Lung microvascular endothelial cell (primary cell): ENCODE data around the gene PDZD4. TPM values are rescaled to one million over a fixed set of nuclear protein-coding genes. Genes with fewer than 3 reads are reported as not detected.

ENCODE experiments used
- DNase-seq, 2 donors: peaks; one replicate each; pipeline versions ENCODE4 v3.0.0 to v3.0.0-alpha.2; 2010; ENCODE audit warnings: low read depth in 2 of 2
- total RNA-seq: library from RNA; depleted of rRNA; stranded (reverse); fragments of >200 nt; gene quantifications from 2 replicates; pipeline ENCODE4 v1.2.1, GENCODE V29; 2014

PDZD4 gene
- total RNA-seq, 1 donor from 2014 or later: 0.60 TPM

DNA sequence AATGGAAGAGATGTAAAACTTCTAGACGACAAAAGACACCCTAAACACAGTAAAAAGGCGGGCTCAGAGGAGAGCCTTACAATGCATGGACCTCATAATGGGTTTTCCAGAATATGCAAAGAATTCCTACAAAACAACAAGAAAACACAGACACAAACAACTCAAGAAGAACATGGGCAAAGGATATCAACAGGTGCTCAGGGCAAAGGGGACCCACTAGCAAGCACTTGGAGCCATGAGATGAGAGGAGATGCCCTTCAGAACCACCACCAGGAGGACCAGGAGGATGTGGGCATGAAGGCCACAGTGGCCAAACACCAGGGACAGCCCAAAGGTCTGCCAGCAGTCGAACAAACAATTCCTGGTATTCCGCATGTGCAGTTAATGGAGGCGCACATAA is 17.2 kb downstream of the PDZD4 start:
- no peak for DNase-seq

DNA sequence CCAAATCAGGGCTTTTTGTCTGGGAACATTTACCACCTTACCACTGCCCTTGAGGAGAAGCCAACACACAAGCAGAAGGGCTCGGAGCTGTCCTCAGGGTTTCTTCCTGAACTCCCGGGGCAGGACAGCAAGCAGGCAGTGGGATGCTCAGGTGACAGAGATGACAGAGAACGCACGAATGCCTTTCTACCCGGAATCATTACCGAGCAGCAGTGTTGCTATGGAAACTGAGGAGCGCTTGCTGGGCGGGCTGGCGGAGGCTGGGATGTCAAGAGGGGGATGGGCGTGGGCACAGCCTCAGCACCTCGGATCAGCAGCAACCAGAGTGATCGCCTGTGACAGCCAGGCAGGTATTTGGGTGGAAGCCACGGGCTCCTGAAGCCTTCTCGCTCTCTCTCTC is 18.1 kb downstream of the PDZD4 start:
- no peak for DNase-seq

DNA sequence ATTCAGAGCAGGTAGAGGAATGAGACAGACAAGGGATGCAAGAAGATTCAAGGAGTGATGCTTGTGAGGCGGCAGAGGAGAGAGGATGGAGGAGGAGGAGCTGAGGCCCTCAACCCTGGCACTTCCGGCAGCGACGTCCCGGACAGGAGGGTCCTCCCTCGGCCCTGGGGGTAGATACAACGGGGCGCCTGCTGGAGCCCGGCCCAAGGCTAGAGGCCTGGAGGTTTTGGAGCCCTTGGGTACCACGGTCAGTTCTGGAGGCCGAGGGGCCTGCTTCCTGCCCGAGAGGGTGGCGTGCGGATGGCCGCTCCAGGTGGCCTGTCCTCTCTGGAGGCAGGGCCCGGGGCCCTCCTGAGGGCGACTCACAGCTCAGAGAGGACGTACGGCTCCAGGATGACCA is 22.4 kb downstream of the PDZD4 start:
- no peak for DNase-seq

DNA sequence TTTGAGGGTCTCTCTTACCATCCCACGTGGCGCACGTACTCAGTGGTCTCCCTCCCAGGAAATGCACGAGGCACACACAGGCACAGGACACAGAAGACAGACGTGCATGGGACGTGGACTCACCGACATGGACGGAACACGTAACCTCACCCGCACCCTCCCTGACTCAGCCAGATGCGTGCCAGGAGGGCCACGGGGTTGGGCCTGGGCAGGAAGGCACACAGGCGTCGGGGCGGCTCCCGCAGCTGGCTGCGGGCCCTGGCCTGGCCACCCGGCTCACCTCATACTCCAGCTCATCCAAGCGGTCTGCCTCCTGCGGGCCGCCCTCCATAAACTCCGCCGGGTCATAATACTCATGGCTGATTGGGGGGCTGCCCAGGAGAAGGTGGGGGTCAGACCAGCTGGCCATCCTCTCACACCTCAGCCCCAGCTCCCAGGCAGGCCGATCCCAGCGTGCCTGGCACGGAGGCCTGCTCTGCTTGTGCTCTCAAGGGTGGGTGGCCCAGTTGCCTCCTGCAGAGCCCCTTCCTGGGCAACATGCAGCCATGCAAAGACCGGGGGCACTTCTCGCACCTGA is 23.3 kb downstream of the PDZD4 start:
- DNase-seq: peak; percentile 24 to 64

DNA sequence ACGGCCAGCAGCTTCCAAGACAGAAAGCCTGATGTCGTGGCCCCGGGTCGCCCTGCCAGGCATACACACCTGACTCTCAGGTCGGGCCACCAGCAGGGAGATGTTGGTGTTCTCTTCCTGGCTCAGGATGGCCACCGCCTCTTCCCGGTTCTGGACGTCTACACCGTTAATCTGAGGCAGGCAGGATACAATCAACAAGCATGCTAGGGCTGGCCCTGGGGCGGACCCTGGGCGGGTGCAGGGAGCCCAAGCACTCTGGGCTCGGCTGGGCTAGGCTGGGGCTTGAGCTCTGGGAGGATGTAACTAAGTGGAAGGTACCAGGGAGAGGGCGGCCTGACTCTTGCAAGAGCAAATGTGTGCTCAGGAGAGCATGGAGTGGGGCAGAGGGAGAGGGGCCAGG is 24.9 kb downstream of the PDZD4 start:
- no peak for DNase-seq

DNA sequence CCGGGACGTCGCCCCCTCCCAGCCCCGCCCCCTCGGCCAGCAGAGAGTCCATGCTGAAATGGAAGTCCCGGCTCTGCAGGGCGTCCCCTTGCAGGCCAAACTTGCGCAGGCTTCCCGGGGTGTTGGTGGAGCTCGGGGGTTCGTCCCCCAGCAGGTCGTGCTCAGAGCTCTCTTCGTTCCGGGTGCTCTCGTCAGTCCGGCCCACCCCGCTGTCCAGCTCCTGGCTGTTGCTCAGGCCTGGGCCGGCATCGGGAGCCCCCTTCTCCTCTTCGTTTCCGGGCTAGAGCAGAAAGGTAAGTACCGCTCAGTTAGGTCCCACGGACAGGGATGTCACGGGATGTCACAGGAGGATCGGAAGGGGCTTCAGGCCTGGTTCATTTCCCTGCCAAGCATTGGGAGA is 25.7 kb downstream of the PDZD4 start:
- no peak for DNase-seq

DNA sequence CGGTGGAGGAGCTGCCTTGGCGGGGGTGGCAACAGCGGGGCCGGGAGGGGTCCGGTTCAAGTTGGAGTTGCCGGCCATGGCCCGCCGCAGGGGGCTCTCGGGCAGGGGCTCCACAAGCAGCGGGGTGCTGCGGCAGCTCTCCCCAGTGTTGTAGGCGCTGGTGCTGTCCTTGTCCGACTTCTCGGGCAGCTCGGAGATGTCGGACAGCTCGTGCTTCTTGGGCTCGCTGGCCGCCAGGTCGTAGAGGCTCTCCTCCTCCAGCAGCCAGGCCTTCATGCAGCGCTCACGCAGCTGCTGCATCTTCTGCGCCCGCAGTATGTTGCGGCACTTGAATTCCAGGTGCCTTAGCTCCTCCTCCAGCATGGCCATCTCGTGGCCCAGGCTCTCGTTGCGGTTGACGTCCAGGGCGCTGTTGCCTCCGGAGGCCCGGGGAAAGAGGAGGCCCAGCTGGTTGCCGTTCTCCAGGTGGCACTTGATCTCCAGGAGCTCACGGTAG is 26.2 kb downstream of the PDZD4 start:
- no peak for DNase-seq

DNA sequence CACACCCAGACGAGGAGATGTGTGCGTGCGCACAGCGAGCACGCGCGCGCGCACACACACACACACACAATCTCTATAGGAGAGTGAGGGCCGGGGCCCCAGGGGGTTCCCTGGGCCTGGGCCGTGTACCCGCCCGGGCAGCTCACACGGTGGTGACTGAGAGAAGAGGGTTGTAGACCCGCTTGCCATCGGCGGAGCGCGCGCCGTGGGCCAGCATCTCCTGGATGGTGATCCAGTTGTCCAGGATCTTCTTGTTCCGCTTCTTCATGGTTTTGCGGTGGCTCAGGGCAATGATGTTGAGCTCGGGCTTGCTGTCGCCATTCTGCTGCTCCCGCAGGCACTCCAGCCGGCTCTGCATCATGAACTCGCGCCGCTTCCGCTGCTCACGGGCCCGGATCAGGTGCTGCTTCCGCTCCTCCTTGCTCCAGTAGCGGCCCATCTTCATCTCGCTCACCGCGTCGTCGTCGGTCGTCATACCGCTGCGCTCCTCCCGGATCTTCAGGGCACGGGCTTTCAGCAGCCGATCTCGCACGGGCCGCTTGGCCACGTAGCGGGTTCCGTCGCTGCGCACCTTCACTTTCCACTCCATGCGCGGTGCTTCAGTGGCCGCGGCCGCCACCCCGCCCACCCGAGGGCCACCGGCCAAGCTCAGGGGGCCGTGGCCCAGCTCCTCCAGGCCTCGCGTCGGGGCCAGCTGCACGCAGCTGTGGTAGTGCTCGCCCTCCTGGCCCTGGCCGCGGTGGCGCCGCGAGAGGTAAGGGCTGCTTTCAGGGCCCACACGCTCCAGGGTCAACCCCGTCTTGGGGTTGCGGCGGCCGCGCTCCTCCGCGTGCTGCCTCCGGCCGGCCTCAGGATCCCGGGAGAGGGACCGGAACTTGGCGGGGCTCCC is 26.9 kb downstream of the PDZD4 start:
- DNase-seq: no peak

DNA sequence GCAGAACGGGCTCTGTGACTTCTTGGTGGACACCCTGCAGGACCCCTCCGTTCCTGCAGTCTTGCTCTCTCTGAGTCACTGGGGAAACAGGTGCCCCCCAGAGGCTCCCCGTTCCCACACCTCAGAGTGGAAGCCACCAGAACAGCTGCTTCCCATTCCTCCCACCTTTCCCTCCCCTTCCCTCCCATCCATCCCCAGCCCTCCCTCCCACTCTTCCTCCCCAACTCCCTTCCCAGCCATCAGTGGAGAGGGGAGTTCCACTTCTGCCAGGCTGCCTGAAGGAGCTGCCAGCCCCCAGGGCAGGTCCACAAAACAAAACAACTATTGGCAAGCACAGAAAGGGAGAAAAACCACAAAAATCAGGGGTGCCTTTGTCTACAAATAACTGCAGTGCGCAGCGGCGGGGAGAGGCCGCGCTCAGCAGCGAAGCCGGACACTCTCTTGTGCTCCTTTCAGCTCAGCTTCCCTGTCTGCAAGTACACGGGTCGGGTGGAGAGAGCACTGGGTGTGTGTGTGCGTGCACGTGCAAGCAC is 27.8 kb downstream of the PDZD4 start:
- no peak for DNase-seq

DNA sequence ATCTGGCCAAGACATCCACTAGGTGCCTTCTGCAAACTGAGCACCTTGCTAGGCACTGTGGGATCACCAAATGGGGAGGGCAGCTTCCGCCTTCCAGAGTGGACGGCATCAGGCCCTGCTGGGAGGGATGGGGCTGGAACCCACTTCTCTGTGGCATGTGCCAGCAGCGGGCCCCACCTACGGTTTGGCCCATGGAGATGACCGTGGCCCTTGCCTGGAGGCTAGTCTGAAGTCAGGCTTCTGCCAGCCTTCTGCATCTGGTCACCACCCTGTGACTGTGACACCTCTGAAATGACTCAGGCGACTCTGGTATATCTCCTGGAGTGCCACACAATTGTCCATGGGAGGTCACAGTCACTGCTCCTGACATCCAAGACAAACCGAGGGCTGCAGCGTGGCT is 28.7 kb downstream of the PDZD4 start:
- no peak for DNase-seq

DNA sequence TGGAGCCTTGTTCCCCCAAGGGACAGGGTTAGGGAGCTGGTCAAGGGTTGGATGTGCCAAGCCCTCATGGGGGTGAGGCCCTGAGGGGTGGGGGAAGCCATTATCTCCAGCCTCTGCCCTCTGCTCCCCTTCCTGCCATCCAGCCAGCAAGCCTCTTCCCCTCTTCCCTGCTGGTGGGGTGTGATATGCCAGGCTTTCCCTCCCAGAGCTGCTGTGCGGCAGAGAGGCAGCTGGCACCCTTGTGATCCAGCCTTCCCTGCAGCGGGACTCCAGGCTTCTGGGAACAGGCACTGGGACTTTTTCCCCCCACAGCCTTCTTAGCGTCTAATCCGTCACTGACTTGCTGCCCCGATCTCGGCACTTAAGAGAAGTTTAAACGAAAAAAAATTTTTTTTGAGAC is 29.6 kb downstream of the PDZD4 start:
- no peak for DNase-seq

DNA sequence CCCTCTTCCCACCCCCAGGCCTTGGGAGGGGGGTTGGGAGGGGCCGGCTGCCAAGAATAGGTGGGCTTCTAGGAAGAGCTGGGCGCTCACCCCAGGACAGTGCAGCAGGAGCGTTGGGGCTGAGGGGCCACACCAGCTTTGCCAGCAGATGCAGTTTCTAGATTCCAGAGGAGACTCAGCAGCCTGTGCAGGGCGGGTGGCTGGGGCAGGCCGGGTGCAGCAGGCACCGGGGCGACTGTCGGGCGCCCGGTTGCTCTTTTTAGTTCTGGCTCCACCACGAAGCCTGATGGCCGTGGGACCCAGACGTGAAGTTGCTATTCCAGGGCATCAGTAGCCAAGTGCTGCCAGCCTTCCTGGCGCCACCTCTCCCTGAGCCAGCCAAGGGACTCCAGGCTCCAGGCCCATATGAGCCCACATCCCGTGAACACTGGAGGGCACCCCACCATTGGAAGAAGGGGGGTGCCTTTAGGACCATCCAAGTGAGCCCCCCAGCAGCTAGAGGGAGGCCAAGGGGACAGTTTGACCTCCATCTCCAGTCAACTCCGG is 30.1 kb downstream of the PDZD4 start:
- no peak for DNase-seq

DNA sequence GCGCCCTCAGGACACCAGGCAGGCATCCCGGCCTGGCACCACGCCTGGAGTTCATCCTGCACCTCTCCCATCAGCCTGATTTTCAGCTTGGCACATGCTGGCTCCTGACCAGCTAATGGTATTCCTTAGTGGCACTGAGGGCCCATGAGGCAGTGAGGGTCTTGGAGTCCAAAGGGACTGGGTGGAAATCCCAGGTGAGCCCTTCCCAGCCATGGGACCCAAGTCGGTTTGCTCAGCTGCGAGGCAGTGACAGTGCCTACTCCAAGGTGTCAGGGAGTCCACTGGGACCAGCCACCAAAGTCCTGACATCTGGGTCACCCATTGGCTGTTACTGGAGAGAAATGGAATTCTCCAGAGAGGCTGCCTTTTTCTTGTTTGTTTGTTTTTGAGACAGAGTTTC is 31.0 kb downstream of the PDZD4 start:
- no peak for DNase-seq

DNA sequence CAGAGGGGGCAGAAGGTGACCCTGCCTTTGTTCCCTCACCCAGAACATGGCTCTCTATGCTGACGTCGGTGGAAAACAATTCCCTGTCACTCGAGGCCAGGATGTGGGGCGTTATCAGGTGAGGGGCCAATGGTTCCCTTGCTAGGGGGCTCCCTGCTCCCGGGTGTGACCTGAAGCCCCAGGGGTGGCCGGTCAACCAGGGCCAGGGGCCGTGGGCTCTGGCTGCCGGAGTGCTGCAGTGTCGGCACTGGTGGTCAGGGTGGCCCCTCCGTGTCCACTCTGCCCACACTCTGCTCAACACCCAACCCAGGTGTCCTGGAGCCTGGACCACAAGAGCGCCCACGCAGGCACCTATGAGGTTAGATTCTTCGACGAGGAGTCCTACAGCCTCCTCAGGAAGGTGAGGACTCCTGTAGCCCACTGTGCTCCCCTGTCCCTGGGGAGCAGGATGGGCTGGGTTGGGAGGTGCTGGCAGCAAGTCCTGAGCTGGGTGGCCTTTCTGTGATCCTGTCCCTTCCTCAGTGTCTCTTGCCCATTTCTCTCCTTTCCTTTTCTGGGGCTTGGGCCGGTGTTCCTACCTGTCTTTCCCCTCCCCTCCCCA is 32.8 kb downstream of the PDZD4 start:
- no peak for DNase-seq

DNA sequence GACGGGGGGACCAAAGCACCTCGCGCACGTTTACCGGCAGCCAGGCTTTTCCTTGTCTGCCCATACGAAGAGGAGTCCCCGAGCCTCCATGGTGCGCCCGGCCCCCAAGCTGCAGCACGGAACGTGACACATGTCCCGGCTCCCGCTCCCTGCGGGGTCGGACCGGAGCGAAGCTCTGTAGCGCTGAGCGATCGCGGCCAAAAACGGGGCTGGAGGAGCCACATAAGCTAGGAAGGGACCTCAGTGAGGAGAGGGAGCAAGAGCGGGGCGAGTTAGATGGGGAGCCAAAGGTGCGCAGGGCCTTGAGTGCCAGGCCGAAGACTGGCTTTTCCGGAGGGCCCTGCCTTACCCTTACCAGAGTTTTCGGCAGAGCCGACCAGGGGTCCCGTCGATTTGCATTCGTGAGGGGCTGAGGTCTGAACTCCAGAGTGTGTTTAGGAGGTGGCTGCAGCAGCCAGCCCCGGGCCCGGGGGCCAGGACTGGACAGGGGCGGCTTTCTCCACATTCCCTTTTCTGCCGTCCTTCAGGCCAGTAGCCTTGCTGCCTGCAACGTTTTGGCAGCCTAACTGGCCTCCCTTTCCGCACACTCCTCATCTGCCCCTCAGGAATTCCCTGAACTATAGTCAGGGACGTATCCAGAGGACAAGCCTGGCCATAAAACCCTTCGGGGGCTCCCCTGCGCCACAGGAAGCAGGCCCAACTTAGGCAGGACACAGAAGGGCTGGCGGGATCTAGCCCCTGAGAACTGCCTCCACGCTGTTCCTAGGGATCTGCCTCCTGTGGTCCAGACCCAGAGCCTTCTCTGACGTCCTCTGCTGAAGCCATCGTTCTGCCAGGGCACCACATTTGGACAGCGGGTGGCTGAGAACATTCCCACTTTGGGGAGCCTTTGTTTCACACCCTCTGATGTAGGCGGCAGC is 35.2 kb downstream of the PDZD4 start:
- peak; percentile 13 to 20 for DNase-seq

DNA sequence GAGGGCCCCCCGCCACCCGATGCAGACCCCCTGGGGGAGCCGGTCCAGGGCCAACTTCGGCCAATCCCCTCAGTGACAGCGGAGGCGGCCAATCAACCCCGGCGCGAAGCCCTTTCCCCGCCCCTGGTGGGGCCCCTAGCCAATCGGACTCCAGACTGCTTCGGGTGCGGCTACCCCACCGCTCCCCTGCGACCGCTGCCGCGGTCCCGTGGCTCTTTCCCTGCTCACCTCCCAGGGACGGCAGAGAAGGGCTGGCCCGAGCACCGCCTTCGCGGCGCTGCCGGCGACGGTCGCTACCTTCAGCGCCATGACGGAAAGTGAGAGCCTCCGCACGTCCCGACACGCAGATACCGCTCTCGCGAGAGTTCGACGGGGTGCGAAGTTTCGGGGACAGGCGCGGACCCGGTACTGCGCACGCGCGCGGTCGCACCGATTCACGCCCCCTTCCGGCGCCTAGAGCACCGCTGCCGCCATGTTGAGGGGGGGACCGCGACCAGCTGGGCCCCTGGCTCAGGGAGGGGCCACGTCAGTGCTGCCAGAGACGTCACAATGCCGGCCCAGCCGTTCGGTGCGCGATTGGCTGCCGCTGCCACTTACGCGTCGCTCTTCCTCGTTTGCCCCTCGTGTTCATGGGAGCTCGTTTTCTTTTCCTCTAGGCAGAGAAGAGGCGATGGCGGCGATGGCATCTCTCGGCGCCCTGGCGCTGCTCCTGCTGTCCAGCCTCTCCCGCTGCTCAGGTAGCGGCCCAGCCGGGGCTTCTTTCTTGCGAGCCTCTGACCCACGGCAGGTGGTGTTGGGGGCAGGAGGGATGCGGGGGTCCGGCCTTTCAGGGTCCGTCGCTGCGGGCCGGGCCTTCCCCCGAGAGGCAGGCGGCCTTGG is 36.1 kb downstream of the PDZD4 start, which contains the start of the genes IDH3G and SSR4:
Gene IDH3G (minus strand): TSS at position 358 of the 879 bp plus-strand sequence. CDS start 49 bp downstream, at position 309.
Gene SSR4 (plus strand): TSS at position 651 of the 879 bp plus-strand sequence. CDS start 20 bp downstream, at position 671.
- DNase-seq: peak; percentile 96 to 97

DNA sequence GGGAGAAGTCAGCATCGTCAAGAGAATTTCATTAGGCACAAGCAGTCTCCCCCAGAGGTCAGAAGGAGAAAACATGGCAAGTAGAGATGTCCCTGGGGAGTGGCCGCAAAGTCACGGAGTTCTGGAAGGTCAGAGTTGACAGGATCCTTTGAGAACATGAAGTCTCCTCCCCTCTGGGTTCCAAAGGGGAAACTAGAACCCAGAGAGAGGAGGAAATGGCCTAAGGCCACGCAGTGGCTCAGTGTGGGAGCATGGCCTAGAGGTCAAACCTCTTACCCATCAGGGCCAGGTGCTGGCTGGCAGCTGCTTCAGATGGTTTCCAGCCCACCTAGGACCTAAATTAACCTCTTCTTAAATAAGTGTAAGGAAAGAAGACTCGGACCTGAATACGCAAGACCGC is 37.1 kb downstream of the PDZD4 start:
- peak in 1 of 2 donors; percentile 5 for DNase-seq

DNA sequence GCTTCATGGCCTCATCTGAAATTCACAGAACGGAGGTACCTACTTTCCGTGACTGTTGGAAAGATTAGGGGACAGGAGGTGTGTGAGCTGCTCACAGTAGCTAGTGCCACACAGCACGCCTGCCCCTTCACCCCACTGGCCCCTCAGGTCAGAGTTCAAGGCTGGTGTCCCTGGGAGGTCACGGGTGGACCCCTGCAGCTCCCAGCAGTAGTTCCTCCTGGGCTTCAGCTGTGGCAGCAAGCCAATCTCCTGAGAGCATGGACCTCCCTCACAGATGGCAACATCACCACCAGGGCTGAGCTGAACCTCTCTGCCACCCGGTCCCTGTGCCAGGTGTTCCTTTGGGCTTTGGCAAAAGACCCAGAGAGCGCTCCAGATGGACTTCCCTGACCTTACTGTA is 38.0 kb downstream of the PDZD4 start:
- DNase-seq: no peak

DNA sequence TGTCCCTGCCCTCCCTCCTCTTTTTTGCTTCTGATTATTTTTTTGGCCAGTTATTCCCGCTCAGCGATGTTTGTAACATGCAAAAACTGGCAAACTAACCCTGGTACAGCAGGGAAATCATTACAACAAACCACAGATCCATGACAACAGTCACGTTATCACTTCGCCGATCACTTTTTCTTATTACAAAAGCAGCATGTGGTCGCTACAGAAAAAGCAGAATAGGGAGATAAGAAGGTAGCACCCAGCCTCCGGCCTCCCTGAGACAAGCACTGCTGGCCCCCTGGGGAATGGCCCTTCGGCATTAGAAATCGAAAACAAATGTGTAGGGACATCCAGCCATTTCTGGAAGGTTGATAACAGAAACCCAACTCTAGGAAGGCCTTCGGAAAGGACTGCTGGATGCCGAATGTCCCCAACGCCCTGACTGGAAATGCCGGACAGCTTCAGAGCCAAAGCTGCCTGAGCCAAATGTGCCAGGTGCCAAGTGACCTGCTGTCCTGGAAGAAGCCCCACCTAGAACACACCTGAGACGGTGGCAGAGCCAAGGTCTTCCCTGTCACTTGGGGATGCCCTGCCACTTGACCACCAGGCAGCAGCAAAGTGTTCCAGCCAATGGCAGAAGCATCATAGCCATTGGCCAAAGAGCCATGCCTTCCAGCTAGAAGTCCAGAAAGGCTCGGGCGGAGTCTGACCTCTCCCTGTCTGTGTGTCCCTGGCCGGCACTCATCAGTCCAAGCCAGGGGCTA is 39.1 kb downstream of the PDZD4 start:
- DNase-seq: no peak
